CD8-positive, alpha-beta memory T cell (primary cell): Measurements from ENCODE around the gene ACKR4. TPM values are rescaled to one million over a fixed set of nuclear protein-coding genes. Genes with fewer than 3 reads are reported as not detected.
"Not testable (repeated sequence)": the region's sequence is repeated elsewhere in the genome, so short reads cannot be mapped to it uniquely, and the experiment has no call there.

ENCODE experiments used
- CTCF ChIA-PET: fragments of 350-600 bp; sonication (Branson Sonifier 250); formaldehyde crosslinking; loops from one replicate; lab custom pipeline; 2021; ENCODE audit warnings: antibody characterized with exemption; lab: Charles Lee
- POLR2A ChIA-PET: fragments of 350-600 bp; sonication (Branson Sonifier 250); formaldehyde crosslinking; loops from one replicate; lab custom pipeline; 2021; ENCODE audit warnings: antibody characterized with exemption; lab: Charles Lee
- DNase-seq, 5 donors: peaks; one replicate each; pipeline versions ENCODE4 v3.0.0 to v3.0.0-alpha.2; 2020 to 2022; ENCODE audit warnings: mixed read lengths in 1 of 5
- H3K27ac ChIP-seq: one replicate; pipeline ENCODE4 v1.7.0; 2013; ENCODE audit warnings: low read depth, mild to moderate bottlenecking, low read length, moderate library complexity
- H3K27me3 ChIP-seq: 2 replicates; pipeline ENCODE4 v1.7.0; 2013; ENCODE audit warnings: low read length, mild to moderate bottlenecking; ENCODE audit not compliant: insufficient read depth, poor library complexity, severe bottlenecking
- H3K36me3 ChIP-seq: 2 replicates; pipeline ENCODE4 v1.7.0; 2013; ENCODE audit warnings: mild to moderate bottlenecking, low read length, moderate library complexity; ENCODE audit not compliant: insufficient read depth
- H3K4me1 ChIP-seq: 2 replicates; pipeline ENCODE4 v1.7.0; 2013; ENCODE audit warnings: mild to moderate bottlenecking, low read length, moderate library complexity; ENCODE audit not compliant: insufficient read depth
- H3K4me3 ChIP-seq: 2 replicates; pipeline ENCODE4 v1.7.0; 2013; ENCODE audit warnings: mild to moderate bottlenecking, low read length
- H3K9me3 ChIP-seq: 2 replicates; pipeline ENCODE4 v1.7.0; 2013; ENCODE audit warnings: mild to moderate bottlenecking, low read length
- H3K27ac Mint-ChIP-seq, 8 donors: one replicate each; pipeline ENCODE4 v1.8.0; 2020 to 2021; ENCODE audit warnings: mixed read lengths in 8 of 8, mild to moderate bottlenecking in 6 of 8, inconsistent platforms in 3 of 8, moderate library complexity in 3 of 8
- H3K27me3 Mint-ChIP-seq, 2 donors: one replicate each; pipeline ENCODE4 v1.8.0; 2020 to 2021; ENCODE audit warnings: mixed read lengths in 2 of 2, mild to moderate bottlenecking in 1 of 2, moderate library complexity in 1 of 2
- H3K36me3 Mint-ChIP-seq, 3 donors: one replicate each; pipeline ENCODE4 v1.8.0; 2020 to 2021; ENCODE audit warnings: mixed read lengths in 3 of 3, inconsistent platforms in 1 of 3, mild to moderate bottlenecking in 1 of 3
- H3K4me1 Mint-ChIP-seq, 3 donors: one replicate each; pipeline ENCODE4 v1.8.0; 2020 to 2021; ENCODE audit warnings: mixed read lengths in 3 of 3, inconsistent platforms in 1 of 3, mild to moderate bottlenecking in 1 of 3
- H3K4me3 Mint-ChIP-seq, 7 donors: one replicate each; pipeline ENCODE4 v1.8.0; 2020 to 2021; ENCODE audit warnings: mixed read lengths in 7 of 7, mild to moderate bottlenecking in 6 of 7, moderate library complexity in 4 of 7, inconsistent platforms in 2 of 7
- H3K9me3 Mint-ChIP-seq, 5 donors: one replicate each; pipeline ENCODE4 v1.8.0; 2020 to 2022; ENCODE audit warnings: mixed read lengths in 5 of 5, mild to moderate bottlenecking in 3 of 5, moderate library complexity in 2 of 5, inconsistent platforms in 1 of 5
- polyA plus RNA-seq: library from polyadenylated mRNA; unstranded; fragments of 300-500 nt; fragmentation: Illumina TruSeq; gene quantifications from one replicate; pipeline ENCODE4 v1.2.3, GENCODE V29; 2021
- total RNA-seq, 2 experiments: library from RNA; stranded (reverse); gene quantifications; one replicate each; pipeline ENCODE4 v1.2.3, GENCODE V29; 2021

ACKR4 gene
- total and polyA plus RNA-seq, 3 experiments from 2014 or later: not detected

DNA sequence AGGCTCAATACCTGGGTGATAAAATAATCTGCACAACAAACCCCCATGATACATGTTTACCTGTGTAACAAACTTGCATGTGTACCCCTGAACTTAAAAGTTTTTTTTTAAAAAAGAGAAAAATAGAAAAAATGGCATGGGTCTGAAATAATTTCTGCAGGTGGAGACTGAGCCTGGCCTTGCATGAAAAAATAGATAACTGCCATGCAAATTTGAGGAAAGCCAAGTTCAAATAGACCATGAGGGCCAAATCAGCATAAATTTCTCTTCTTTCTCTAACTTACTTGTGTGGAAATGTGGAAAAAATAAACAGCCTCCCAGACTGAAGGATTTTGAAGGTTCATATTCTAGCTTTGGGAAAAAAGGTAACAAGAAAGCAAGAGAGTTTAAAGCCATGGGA lies 744 bp upstream of the ACKR4 start:
- Mint-ChIP-seq H3K4me3 (no peak overlapping the region), H3K36me3 (peaks cover 26 to 46% (median 29%) of the 10 kb centered on the region in 3 donors), H3K27ac (no peak overlapping the region), H3K27me3 (no peaks in the 10 kb centered on the region), H3K9me3 (no peaks in the 10 kb centered on the region), H3K4me1 (no peaks in the 10 kb centered on the region)
- Histone ChIP-seq H3K27ac (no peak overlapping the region), H3K4me1 (no peaks in the 10 kb centered on the region), H3K27me3 (no peaks in the 10 kb centered on the region), H3K4me3 (no peak overlapping the region), H3K9me3 (no peaks in the 10 kb centered on the region), H3K36me3 (peaks cover 4% of the 10 kb centered on the region)
- POLR2A ChIA-PET: no interaction called here
- CTCF ChIA-PET: no interaction called here
- DNase-seq: no peak

DNA sequence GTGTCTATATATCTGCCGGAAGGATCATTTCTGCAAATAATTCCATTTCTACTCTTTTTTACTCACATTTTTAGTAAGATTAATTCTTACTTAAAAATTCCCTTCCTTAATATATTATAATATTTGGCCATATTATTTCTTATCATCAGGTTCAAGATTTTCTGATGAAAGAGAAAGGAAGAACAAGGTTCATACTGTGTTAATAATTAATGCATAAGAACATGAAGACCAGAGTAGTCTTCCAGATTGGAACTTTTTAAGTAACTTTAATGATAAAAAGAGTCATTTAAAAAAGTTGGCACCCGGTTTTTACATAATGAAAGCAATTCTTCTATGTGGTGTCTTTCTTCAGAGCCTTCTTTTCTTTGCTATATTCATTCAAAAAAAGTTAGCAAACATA lies 590 bp downstream of the ACKR4 start:
- POLR2A ChIA-PET: interaction anchor here (0.6 kb wide), 1 partner anchor 1000 kb away, joined by 3 read pairs; no protein-coding TSS in a partner anchor
- Histone ChIP-seq H3K27ac (no peak overlapping the region), H3K4me3 (no peak overlapping the region), H3K27me3 (no peaks in the 10 kb centered on the region), H3K36me3 (peaks cover 4% of the 10 kb centered on the region), H3K4me1 (no peaks in the 10 kb centered on the region), H3K9me3 (no peaks in the 10 kb centered on the region)
- no peak for DNase-seq
- Mint-ChIP-seq H3K4me1 (no peaks in the 10 kb centered on the region), H3K27me3 (no peaks in the 10 kb centered on the region), H3K27ac (no peak overlapping the region), H3K36me3 (peaks cover 27 to 44% (median 32%) of the 10 kb centered on the region in 3 donors), H3K9me3 (no peaks in the 10 kb centered on the region), H3K4me3 (no peak overlapping the region)
- CTCF ChIA-PET: no interaction called here

DNA sequence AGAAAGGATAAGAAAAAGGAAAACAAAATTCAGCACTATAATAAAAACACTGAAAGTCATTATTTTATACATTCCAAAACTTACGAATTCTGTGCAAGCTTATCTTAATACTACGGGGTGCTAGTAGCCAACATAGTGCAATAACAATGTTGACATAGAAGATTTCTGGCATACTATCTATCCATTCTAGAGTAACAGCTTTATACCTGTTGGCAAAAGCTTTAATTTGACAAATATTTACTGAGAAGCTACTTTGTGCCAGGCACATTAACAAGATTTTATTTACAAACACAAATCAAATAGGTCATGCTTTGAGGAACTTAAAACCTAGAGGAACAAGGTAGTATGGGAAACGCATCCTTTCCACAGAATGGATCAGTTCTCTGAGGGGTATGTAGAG lies 1.1 kb downstream of the ACKR4 start:
- no peaks in the 10 kb centered on the region for H3K4me1 ChIP-seq
- Mint-ChIP-seq H3K36me3 (peaks cover 29 to 49% (median 35%) of the 10 kb centered on the region in 3 donors), H3K4me3 (no peak overlapping the region), H3K27ac (no peak overlapping the region), H3K4me1 (no peaks in the 10 kb centered on the region), H3K27me3 (no peaks in the 10 kb centered on the region), H3K9me3 (no peaks in the 10 kb centered on the region)
- ChIA-PET POLR2A (no interaction called here), CTCF (no interaction called here)
- H3K4me3 ChIP-seq: no peak overlapping the region
- H3K36me3 ChIP-seq: peaks cover 4% of the 10 kb centered on the region
- H3K27me3 ChIP-seq: no peaks in the 10 kb centered on the region
- no peak for DNase-seq
- no peak overlapping the region for H3K27ac ChIP-seq
- no peaks in the 10 kb centered on the region for H3K9me3 ChIP-seq

DNA sequence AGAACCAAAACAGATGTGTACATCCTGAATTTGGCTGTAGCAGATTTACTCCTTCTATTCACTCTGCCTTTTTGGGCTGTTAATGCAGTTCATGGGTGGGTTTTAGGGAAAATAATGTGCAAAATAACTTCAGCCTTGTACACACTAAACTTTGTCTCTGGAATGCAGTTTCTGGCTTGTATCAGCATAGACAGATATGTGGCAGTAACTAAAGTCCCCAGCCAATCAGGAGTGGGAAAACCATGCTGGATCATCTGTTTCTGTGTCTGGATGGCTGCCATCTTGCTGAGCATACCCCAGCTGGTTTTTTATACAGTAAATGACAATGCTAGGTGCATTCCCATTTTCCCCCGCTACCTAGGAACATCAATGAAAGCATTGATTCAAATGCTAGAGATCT lies 3.5 kb downstream of the ACKR4 start:
- POLR2A ChIA-PET, H3K4me1 Mint-ChIP-seq, H3K4me1 ChIP-seq, H3K27me3 ChIP-seq, H3K4me3 Mint-ChIP-seq, H3K27ac Mint-ChIP-seq, H3K4me3 ChIP-seq, H3K9me3 Mint-ChIP-seq, H3K27ac ChIP-seq, H3K36me3 ChIP-seq, H3K27me3 Mint-ChIP-seq, H3K9me3 ChIP-seq, DNase-seq, CTCF ChIA-PET: not testable (repeated sequence)
- H3K36me3 Mint-ChIP-seq: peaks cover 27 to 58% (median 31%) of the 10 kb centered on the region in 3 donors

DNA sequence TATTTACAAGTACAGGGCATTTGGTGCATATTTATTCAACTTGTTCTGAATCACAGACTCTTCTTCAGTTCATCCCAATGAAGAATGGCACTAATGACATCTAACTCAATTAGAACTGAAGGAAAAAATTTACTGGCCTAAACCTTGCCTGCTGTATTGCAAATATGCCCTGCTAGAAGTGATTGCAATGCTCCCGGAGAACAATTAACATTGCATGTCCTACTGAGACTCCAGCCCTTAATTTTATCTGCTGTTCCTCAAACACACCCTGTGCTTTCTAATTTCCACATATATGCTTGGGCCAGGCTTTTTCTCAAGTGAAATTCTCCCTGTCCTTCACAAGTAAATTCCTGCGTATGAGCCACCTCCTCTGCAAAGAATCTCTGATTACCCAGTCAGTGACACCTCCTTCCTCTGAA lies 8.3 kb downstream of the ACKR4 start:
- Histone ChIP-seq H3K4me1 (no peaks in the 10 kb centered on the region), H3K36me3 (no peaks in the 10 kb centered on the region), H3K9me3 (no peaks in the 10 kb centered on the region), H3K27ac (no peak overlapping the region), H3K27me3 (no peaks in the 10 kb centered on the region), H3K4me3 (no peak overlapping the region)
- peaks cover 0 to 1% (median 0%) of the 10 kb centered on the region in 3 donors for H3K4me1 Mint-ChIP-seq
- H3K36me3 Mint-ChIP-seq: peaks cover 37 to 71% (median 40%) of the 10 kb centered on the region in 3 donors
- POLR2A ChIA-PET: no interaction called here
- CTCF ChIA-PET: no interaction called here
- no peak for DNase-seq
- H3K9me3 Mint-ChIP-seq: peaks cover 0 to 8% (median 3%) of the 10 kb centered on the region in 5 donors
- no peak overlapping the region for H3K4me3 Mint-ChIP-seq
- H3K27me3 Mint-ChIP-seq: no peaks in the 10 kb centered on the region
- no peak overlapping the region for H3K27ac Mint-ChIP-seq

DNA sequence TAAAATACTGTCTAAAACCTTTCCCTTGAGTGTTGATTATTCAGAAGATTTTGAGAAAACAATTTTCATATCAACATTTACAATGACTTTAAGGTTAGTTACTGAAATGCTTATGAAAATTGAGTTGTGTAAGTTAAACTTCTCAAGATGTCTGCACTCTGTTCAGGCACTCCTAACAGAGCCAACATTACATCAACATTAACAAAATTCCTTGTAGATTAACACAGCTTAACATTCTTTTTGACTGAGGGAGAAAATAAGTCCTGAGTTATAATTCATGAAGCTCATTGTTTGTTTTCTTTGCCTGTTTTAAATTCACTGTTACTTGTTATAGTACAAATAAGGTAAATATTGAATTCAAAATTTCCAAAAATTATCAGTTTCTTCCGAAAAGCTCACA lies 9.0 kb downstream of the ACKR4 start:
- Histone ChIP-seq H3K27ac (no peak overlapping the region), H3K4me3 (no peak overlapping the region), H3K9me3 (no peaks in the 10 kb centered on the region), H3K36me3 (no peaks in the 10 kb centered on the region), H3K4me1 (no peaks in the 10 kb centered on the region), H3K27me3 (no peaks in the 10 kb centered on the region)
- CTCF ChIA-PET: interaction anchor here (0.9 kb wide), 1 partner anchor 15 kb away, joined by 3 read pairs; no protein-coding TSS in a partner anchor
- H3K27ac Mint-ChIP-seq: peak overlapping the region in 1 of 8 donors; percentile 30
- H3K9me3 Mint-ChIP-seq: peaks cover 0 to 10% (median 3%) of the 10 kb centered on the region in 5 donors
- no peak for DNase-seq
- H3K36me3 Mint-ChIP-seq: peaks cover 40 to 74% (median 44%) of the 10 kb centered on the region in 3 donors
- POLR2A ChIA-PET: no interaction called here
- peaks cover 0 to 1% (median 0%) of the 10 kb centered on the region in 3 donors for H3K4me1 Mint-ChIP-seq
- no peak overlapping the region for H3K4me3 Mint-ChIP-seq
- no peaks in the 10 kb centered on the region for H3K27me3 Mint-ChIP-seq

DNA sequence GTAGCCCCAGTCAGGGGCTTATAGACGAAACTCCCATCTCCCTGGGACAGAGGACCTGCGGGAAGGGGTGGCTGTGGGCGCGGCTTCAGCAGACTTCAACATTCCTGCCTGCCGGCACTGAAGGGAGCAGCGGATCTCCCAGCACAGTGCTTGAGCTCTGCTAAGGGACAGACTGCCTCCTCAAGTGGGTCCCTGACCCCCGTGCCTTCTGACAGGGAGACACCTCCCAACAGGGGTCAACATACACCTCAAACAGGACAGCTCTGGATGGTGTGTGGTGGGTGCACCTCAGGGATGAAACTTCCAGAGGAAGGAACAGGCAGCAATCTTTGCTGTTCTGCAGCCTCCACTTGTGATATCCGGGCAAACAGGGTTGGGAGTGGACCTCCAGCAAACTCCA lies 9.6 kb downstream of the ACKR4 start:
- H3K27me3 Mint-ChIP-seq, H3K4me1 ChIP-seq, H3K4me3 ChIP-seq, H3K27ac ChIP-seq, H3K4me3 Mint-ChIP-seq, H3K9me3 ChIP-seq, DNase-seq, H3K36me3 ChIP-seq, POLR2A ChIA-PET, H3K4me1 Mint-ChIP-seq, H3K27me3 ChIP-seq, H3K27ac Mint-ChIP-seq: not testable (repeated sequence)
- peaks cover 0 to 14% (median 3%) of the 10 kb centered on the region in 5 donors for H3K9me3 Mint-ChIP-seq
- peaks cover 43 to 77% (median 50%) of the 10 kb centered on the region in 3 donors for H3K36me3 Mint-ChIP-seq
- CTCF ChIA-PET: interaction anchor here (0.9 kb wide), 1 partner anchor 15 kb away, joined by 3 read pairs; no protein-coding TSS in a partner anchor

DNA sequence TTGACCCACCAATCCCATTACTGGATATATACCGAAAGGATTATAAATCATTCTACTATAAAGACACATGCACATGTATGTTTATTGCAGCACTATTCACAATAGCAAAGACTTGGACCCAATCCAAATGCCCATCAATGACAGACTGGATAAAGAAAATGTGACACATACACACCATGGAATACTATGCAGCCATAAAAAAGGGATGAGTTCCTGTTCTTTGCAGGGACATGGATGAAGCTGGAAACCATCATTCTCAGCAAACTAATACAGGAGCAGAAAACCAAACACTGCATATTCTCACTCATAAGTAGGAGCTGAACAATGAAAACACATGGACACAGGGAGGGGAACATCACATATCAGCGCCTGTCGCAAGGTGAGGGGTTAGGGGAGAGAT lies 18.2 kb downstream of the ACKR4 start:
- H3K27me3 ChIP-seq, H3K4me3 Mint-ChIP-seq, H3K27ac Mint-ChIP-seq, H3K4me3 ChIP-seq, H3K27ac ChIP-seq, CTCF ChIA-PET, H3K9me3 ChIP-seq, H3K4me1 ChIP-seq, H3K4me1 Mint-ChIP-seq, H3K36me3 ChIP-seq, DNase-seq, H3K27me3 Mint-ChIP-seq, POLR2A ChIA-PET: not testable (repeated sequence)
- Mint-ChIP-seq H3K36me3 (peaks cover 16 to 49% (median 41%) of the 10 kb centered on the region in 3 donors), H3K9me3 (peaks cover 0 to 12% (median 2%) of the 10 kb centered on the region in 5 donors)
